T-helper 17 cell (primary cell): ENCODE results near the gene MCM8. TPM values are rescaled to one million over a fixed set of nuclear protein-coding genes. Genes with fewer than 3 reads are reported as not detected.

ENCODE experiments used
- ATAC-seq: fragments of 150-1000 bp; cut with Tn5 transposase; 2 replicates; pipeline ENCODE4 v1.10.0; 2021; ENCODE audit warnings: mild to moderate bottlenecking, moderate library complexity
- DNase-seq, 3 donors: peaks; one replicate each; pipeline versions ENCODE4 v3.0.0 to v3.0.0-alpha.2; 2020 to 2021
- H3K9me3 ChIP-seq: one replicate; pipeline ENCODE4 v1.7.0; 2013; ENCODE audit warnings: low read length, mild to moderate bottlenecking; ENCODE audit not compliant: control insufficient read depth, poor library complexity, severe bottlenecking
- H3K27ac Mint-ChIP-seq: one replicate; pipeline ENCODE4 v1.8.0; 2022; ENCODE audit warnings: mild to moderate bottlenecking, moderate library complexity, mixed read lengths
- H3K27me3 Mint-ChIP-seq: one replicate; pipeline ENCODE4 v1.8.0; 2022; ENCODE audit warnings: mixed read lengths
- H3K36me3 Mint-ChIP-seq: one replicate; pipeline ENCODE4 v1.8.0; 2022; ENCODE audit warnings: low read depth, mixed read lengths
- H3K4me1 Mint-ChIP-seq: one replicate; pipeline ENCODE4 v1.8.0; 2022; ENCODE audit warnings: mild to moderate bottlenecking, mixed read lengths
- H3K4me3 Mint-ChIP-seq: one replicate; pipeline ENCODE4 v1.8.0; 2022; ENCODE audit warnings: mild to moderate bottlenecking, moderate library complexity, mixed read lengths
- total RNA-seq, 4 donors: library from RNA in 2 of 4; stranded (reverse) in 2 of 4; gene quantifications; one replicate each; pipeline ENCODE4 v1.2.3 and lab custom pipeline; 2022 to 2026

MCM8 gene
- total RNA-seq, 2 donors from 2014 or later: 2.8 to 3.4 TPM

DNA sequence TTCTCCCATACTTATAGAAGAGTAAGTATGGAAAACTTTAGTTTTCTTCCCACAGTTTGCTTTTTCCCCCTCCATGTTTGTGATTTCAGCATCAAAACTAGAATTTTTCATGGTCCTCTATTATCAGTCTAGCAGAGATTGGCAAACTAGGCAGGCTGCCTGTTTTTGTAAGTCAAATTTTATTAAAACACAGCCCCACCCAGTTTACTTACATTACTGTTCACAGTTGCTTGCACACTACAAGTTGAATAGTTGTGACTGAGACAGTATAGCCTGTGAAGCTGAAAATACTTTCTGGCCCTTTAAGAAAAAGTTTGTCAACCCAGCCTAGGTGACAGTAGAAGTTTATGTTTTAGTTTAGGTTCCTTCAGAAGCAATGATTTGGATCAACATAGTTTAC lies 19.5 kb downstream of the MCM8 start:
- H3K9me3 ChIP-seq: no peaks in the 10 kb centered on the region
- Mint-ChIP-seq H3K27me3 (no peaks in the 10 kb centered on the region), H3K27ac (no peak overlapping the region), H3K4me1 (peaks cover 3% of the 10 kb centered on the region), H3K4me3 (no peak overlapping the region), H3K36me3 (peaks cover 8% of the 10 kb centered on the region)
- no peak for DNase-seq
- ATAC-seq: no peak

DNA sequence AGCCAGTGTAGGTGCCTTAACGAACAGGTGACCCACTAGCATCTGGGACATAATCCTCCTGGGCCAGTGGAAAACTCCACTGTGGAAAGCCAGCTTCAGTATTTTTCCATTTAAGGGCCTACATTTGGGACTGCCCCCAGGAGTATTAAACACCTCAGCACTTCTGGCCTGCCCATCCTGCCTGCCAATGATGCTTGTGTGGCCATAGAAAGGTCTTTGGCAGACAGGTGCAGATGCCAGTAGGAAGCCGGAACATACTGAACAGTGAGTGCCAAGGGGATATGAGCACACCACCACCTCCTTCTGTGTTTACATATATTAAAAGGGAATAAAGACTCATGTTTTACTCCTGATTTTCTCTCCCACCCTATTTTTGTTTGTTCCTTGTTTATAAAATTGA lies 19.9 kb downstream of the MCM8 start:
- H3K27ac Mint-ChIP-seq: no peak overlapping the region
- peaks cover 5% of the 10 kb centered on the region for H3K36me3 Mint-ChIP-seq
- H3K4me1 Mint-ChIP-seq: peaks cover 3% of the 10 kb centered on the region
- no peaks in the 10 kb centered on the region for H3K9me3 ChIP-seq
- no peaks in the 10 kb centered on the region for H3K27me3 Mint-ChIP-seq
- no peak for ATAC-seq
- no peak for DNase-seq
- H3K4me3 Mint-ChIP-seq: no peak overlapping the region

DNA sequence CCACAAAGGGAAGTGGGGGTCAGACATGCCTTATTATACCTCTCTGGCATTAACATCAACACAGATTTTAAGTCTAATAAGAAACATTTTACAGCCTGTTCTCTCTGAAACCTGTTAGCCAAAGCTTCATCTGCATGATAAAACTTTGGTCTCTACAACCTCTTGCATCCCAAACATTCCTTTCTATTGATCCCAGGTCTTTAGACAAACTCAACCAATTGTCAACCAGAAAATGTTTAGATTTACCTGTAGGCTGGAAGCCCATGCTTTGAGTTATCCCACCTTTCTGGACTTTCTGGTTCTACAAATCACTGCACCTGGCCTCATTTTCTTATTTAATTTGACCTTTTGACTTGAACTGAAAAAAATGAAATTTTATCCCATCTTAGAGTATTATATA lies 20.8 kb downstream of the MCM8 start:
- Mint-ChIP-seq H3K4me3 (no peak overlapping the region), H3K27me3 (no peaks in the 10 kb centered on the region), H3K4me1 (peaks cover 3% of the 10 kb centered on the region), H3K36me3 (peaks cover 2% of the 10 kb centered on the region), H3K27ac (no peak overlapping the region)
- no peak for DNase-seq
- no peak for ATAC-seq
- no peaks in the 10 kb centered on the region for H3K9me3 ChIP-seq

DNA sequence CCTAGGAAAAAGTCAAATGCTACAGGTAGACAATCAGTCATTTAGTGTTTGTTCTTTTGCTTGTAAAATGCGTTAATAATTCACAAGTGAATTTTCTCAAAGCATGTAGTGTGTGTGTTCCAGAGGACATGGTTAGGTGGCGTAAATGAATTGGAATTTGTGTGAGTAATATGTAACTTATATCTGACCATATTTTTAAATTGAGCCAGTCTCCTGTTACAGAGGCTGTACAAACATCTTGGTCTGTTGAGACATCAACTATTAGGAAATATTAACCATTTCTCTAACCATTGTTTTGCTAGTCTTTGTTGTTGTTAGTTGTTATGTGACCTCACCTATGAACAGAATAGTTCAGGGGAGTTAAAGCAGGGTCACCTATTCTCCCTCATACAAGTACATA lies 22.7 kb downstream of the MCM8 start:
- no peaks in the 10 kb centered on the region for H3K4me1 Mint-ChIP-seq
- H3K4me3 Mint-ChIP-seq: no peak overlapping the region
- ATAC-seq (no peak), DNase-seq (no peak)
- H3K27ac Mint-ChIP-seq: no peak overlapping the region
- H3K9me3 ChIP-seq: no peaks in the 10 kb centered on the region
- H3K36me3 Mint-ChIP-seq: no peaks in the 10 kb centered on the region
- no peaks in the 10 kb centered on the region for H3K27me3 Mint-ChIP-seq

DNA sequence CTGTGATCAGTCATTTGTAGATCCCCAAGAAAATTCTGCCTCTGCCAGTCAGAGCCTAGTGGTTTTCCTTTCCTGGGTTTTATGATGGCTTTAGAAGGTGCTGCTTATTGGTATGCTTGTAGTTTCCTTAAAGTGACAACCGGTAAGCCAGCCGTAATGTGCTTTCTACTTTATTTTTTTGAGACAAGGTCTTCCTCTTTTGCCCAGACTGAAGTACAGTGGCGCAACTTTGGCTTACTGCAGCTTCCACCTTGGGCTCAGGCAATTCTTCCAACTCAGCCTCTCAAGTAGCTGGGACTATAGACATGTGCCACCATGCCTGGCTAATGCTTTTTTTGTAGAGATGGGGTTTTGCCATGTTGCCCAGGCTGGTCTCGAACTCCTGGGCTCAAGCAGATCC lies 23.5 kb downstream of the MCM8 start:
- H3K27me3 Mint-ChIP-seq: no peaks in the 10 kb centered on the region
- H3K9me3 ChIP-seq: no peaks in the 10 kb centered on the region
- H3K36me3 Mint-ChIP-seq: no peaks in the 10 kb centered on the region
- no peak overlapping the region for H3K4me3 Mint-ChIP-seq
- H3K27ac Mint-ChIP-seq: no peak overlapping the region
- H3K4me1 Mint-ChIP-seq: no peaks in the 10 kb centered on the region
- no peak for DNase-seq
- no peak for ATAC-seq

DNA sequence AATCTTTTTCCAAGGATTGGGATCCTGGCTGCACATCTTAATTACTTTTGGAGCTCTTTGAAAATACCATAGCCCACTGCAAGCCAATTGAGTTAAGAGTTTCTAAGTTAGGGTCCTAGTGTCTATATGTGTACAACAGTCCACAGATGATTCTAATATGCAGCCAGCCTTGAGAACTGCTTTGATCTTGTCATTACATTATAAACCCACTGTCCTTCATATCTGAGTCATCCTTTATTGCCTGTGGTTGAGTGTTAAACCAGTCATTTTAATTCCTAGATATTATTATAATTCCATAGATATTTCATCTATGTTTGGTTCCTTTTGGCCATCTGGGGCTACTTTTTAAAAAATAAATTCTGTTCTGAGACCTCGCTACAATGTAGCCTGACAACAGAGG lies 24.1 kb downstream of the MCM8 start:
- no peak overlapping the region for H3K27ac Mint-ChIP-seq
- no peak for DNase-seq
- peaks cover 4% of the 10 kb centered on the region for H3K4me1 Mint-ChIP-seq
- no peak overlapping the region for H3K4me3 Mint-ChIP-seq
- no peak for ATAC-seq
- H3K27me3 Mint-ChIP-seq: no peaks in the 10 kb centered on the region
- peaks cover 6% of the 10 kb centered on the region for H3K36me3 Mint-ChIP-seq
- H3K9me3 ChIP-seq: no peaks in the 10 kb centered on the region

DNA sequence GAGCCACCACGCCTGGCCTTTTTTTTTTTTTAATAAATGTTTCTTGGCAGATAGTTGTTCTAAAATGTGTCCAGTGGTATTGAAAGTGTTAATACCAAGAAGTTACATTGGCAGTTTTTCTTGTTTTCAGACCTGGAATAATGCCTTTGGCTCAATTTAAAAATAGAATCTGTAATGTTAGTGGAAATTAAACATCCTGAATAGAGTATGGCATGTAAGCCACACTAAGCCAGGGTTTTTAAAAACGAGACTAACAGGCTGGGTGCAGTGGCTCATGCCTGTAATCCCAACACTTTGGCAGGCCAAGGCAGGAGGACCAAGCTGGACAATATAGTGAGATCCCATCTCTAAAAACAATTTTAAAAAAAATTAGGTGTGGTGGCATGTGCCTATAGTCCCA lies 25.3 kb downstream of the MCM8 start:
- DNase-seq (no peak), ATAC-seq (no peak)
- Mint-ChIP-seq H3K27ac (no peak overlapping the region), H3K27me3 (no peaks in the 10 kb centered on the region), H3K4me1 (peaks cover 4% of the 10 kb centered on the region), H3K4me3 (no peak overlapping the region), H3K36me3 (peaks cover 9% of the 10 kb centered on the region)
- no peaks in the 10 kb centered on the region for H3K9me3 ChIP-seq

DNA sequence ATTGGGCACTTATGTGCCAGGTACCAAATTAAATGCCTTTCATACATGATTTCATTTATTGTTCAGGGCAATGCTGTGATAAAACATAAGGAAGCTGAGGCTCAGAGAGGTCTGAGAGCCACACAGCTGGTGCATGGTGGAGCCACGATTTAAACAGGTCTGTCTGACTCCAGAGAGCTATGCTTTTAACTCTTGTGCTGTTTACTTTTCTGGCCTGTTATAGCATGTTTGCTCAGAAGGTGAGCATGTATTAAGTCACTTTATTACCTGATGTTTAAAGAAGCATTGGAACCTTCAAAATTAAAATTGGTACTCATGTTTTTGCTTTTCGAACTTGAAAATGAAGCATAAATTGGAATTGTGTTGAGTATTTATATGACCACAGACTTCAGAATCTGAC lies 26.8 kb downstream of the MCM8 start:
- Mint-ChIP-seq H3K27me3 (no peaks in the 10 kb centered on the region), H3K36me3 (peaks cover 9% of the 10 kb centered on the region), H3K27ac (no peak overlapping the region), H3K4me3 (no peak overlapping the region), H3K4me1 (peaks cover 4% of the 10 kb centered on the region)
- ATAC-seq (no peak), DNase-seq (no peak)
- H3K9me3 ChIP-seq: no peaks in the 10 kb centered on the region

DNA sequence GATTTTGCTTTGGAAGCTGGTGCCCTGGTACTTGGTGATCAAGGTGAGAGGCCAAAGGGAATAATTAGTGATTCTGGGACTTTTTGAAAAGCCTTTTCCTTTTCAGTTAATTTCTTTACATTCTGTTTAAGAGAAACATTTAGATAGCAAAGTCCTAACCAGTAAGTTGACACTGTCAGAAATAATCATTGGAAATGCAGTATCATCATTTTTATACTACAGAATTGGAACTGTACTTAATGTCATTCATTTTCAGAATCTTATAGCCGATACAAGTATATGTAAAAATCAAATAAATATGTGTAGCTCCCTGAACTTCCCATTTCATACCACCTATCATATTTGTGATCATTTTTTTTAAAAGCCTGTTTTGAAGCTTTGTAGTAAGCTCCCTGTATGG lies 27.5 kb downstream of the MCM8 start:
- no peak for DNase-seq
- no peaks in the 10 kb centered on the region for H3K9me3 ChIP-seq
- no peak overlapping the region for H3K4me3 Mint-ChIP-seq
- H3K27ac Mint-ChIP-seq: no peak overlapping the region
- no peaks in the 10 kb centered on the region for H3K27me3 Mint-ChIP-seq
- H3K36me3 Mint-ChIP-seq: peaks cover 9% of the 10 kb centered on the region
- ATAC-seq: no peak
- H3K4me1 Mint-ChIP-seq: peaks cover 4% of the 10 kb centered on the region

DNA sequence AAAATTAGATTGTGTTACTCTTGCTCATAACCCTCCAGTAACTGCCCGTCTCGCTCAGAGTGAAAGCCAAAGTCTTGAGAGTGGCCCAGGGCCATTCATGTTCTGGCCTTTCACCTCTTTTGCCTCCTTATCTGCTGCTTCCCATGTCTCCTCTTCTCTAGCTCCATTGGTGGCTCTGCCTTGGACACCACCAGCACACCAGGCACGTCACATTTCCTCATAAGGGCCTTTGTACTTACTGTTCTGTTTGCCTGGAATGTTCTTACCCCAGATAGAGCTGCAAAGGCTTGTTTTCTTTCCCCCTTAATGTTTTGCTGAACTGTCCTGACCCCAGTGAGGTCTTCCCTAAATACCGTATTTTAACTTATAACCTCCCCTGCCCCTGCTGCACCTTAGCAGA lies 29.3 kb downstream of the MCM8 start:
- H3K4me3 Mint-ChIP-seq: no peak overlapping the region
- DNase-seq (no peak), ATAC-seq (no peak)
- H3K36me3 Mint-ChIP-seq: peaks cover 9% of the 10 kb centered on the region
- no peaks in the 10 kb centered on the region for H3K27me3 Mint-ChIP-seq
- peaks cover 4% of the 10 kb centered on the region for H3K4me1 Mint-ChIP-seq
- H3K27ac Mint-ChIP-seq: no peak overlapping the region
- no peaks in the 10 kb centered on the region for H3K9me3 ChIP-seq

DNA sequence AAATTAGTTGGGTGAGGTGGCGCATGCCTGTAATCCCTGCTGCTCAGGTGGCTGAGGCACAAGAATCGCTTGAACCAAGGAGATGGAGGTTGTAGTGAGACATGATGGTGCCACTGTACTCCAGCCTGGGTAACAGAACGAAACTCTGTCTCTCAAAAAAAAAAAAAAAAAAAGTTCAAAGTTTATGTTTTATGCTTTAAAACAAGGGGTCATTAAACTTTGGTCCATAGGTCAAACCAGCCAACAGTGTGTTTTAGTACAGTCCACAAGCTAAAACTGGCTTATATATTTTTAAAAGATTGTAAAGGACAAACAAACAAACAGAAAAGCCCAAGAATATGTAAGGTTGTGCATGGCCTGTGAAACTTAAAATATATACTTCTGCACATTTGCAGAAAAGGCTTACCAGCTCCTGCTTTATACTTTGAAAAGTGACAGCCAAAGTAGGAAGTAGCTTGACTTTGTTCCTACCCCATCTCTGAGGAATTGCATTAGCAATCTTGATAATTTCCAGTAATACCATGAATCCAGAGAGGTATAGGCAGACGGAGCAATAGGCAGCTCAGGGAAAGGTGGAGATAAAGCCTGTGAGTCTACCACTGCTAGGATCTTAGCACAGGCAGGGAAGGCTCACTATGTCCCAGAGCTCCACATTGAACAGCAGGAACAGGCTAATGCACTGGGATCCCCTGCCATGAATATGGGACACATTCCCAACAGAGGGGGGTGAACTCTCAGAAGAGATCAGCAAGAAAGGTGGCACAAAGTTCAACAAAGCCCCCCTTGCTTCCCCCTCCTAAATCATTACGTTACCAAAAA lies 30.5 kb downstream of the MCM8 start:
- ATAC-seq (no peak), DNase-seq (no peak)
- H3K27me3 Mint-ChIP-seq: no peaks in the 10 kb centered on the region
- H3K9me3 ChIP-seq: no peaks in the 10 kb centered on the region
- no peak overlapping the region for H3K4me3 Mint-ChIP-seq
- peak overlapping the region; percentile 60 for H3K27ac Mint-ChIP-seq
- H3K4me1 Mint-ChIP-seq: peaks cover 4% of the 10 kb centered on the region
- H3K36me3 Mint-ChIP-seq: peaks cover 9% of the 10 kb centered on the region

DNA sequence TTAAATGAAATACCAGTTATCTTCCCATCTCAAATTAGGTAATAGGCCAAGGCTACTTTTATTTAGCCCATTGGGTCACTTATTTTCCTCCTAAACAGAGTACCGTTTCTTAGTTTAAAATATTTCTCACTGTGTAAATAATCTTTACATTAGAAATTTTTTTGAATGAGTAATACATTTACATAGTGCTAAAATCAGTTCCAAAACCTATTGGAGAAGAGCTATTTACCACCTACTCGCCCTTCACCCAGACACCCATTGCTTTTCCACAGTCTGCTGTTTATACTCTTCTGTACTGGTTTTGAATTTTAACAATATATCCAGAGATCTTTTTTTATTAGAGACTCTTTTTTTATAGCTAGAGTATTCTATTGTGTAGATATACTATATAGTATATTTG lies 36.9 kb downstream of the MCM8 start:
- no peak for ATAC-seq
- Mint-ChIP-seq H3K4me3 (no peak overlapping the region), H3K4me1 (peaks cover 2% of the 10 kb centered on the region), H3K27me3 (no peaks in the 10 kb centered on the region), H3K27ac (no peak overlapping the region), H3K36me3 (peaks cover 5% of the 10 kb centered on the region)
- no peaks in the 10 kb centered on the region for H3K9me3 ChIP-seq
- DNase-seq: no peak

DNA sequence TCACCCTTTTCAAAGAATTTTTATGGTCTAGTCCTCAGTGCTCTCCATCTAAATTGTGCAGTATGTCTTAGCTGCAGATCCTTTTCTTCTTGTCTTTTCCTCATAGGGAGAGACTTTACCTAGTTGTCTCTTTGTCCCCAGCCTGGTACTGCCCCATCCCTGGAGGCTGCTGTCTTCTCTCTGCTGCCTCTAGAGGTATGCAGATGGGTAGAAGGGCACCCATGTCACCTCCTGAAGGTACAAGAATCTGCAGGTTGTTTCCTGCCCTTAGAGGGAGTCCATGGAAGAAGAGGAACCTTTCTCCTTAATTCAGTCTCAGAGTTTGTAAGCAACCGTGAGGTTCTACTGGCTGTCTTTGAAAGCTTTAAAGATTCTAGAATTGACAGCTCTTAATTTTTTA lies 39.1 kb downstream of the MCM8 start:
- ATAC-seq (peak; percentile 48), DNase-seq (no peak)
- Mint-ChIP-seq H3K27me3 (no peaks in the 10 kb centered on the region), H3K27ac (no peak overlapping the region), H3K4me1 (peaks cover 2% of the 10 kb centered on the region), H3K4me3 (no peak overlapping the region), H3K36me3 (peaks cover 5% of the 10 kb centered on the region)
- H3K9me3 ChIP-seq: no peaks in the 10 kb centered on the region

DNA sequence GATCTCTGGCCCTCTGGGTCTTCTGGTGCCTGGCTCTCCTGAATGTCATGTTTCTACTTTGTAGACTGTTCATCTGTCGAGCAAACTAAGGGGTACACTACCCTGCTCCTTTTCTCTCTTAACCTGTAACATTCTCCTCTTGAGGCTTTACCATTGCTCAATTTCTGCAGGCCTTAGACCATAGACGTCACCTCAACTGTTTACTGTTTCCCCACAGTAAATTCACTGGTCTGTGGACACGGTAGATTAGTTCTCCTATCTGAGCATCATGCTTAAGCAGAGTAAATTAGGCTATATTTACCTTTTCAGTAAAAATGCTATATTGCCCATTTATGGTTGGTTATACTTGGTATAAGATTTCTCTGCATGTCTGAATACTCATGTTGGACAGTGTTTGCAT lies 40.5 kb downstream of the MCM8 start:
- peaks cover 5% of the 10 kb centered on the region for H3K36me3 Mint-ChIP-seq
- no peak overlapping the region for H3K4me3 Mint-ChIP-seq
- no peaks in the 10 kb centered on the region for H3K9me3 ChIP-seq
- no peaks in the 10 kb centered on the region for H3K27me3 Mint-ChIP-seq
- peaks cover 4% of the 10 kb centered on the region for H3K4me1 Mint-ChIP-seq
- ATAC-seq (no peak), DNase-seq (no peak)
- no peak overlapping the region for H3K27ac Mint-ChIP-seq
